Stimulated activated CD4-positive, alpha-beta T cell treated with anti-CD3 and anti-CD28 coated beads, Interleukin-4, amount 100 ng/mL, for 4 hours (primary cell): ENCODE data around the gene GUCD1.

Experiments used
- DNase-seq, 2 experiments: peaks; one replicate each; pipeline ENCODE4 v3.0.0-alpha.2; 2020

The GUCD1 gene

DNA sequence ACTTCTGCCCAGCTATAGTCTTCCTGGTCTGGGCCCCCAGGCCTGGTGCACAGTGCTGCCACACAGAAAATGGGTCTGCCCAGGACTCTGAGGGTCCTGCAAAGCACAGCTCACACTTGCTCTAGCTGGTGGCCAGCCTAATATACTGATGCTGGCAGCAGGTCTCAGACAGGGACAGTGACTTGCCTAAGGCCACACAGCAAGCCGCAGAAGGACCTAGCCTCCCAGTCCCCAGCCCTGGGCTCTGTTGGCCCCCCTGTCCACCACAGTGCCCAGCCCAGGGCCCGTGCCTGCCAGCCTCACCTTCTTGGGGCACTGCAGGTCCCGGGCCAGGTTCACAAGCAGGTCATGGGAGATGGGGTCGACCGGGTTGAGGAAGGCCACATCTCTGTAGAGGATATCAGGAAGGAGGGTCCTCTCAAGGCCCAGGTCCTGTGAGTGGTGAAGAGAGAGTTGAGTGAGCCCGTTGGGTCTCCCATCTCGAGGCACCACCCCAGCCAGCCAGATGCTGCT, 34.6 kb upstream of the GUCD1 start:
- DNase-seq, result no peak

DNA sequence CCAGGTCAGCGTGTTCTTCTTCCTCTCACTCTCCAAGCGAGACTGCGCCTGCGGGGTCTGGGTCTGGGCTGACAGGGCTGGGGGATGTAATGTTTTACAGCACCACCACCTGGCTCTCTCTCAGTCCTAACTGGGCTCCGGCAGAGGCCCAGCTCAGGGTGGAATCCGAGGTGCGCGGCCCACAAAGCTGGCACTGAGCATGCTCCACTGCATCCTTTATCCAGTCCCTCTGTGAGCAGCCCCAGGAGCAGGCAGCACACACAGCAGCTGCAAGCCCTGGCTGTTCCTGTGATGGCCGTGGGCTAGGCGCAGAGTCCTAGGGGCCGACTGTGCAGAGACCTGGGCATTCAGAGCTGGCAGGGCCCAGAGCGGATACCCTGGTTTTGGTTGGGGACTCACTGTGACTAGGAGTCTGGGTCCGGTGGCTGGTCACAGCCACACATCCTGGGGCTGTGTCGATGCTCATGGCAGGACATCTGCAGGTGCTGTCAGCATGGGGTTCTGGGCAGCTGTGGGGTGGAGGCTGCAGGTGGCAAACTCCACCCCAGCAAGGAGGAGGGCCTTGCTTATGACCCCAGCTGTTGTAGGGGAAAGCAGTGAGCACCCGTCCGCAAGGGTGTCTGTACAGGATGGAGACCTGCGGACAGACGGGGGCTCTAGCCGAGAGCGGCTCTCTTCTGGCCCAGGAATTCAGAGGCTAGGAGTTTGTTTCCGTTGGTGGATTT, 34.0 kb upstream of the GUCD1 start:
- DNase-seq, result no peak

DNA sequence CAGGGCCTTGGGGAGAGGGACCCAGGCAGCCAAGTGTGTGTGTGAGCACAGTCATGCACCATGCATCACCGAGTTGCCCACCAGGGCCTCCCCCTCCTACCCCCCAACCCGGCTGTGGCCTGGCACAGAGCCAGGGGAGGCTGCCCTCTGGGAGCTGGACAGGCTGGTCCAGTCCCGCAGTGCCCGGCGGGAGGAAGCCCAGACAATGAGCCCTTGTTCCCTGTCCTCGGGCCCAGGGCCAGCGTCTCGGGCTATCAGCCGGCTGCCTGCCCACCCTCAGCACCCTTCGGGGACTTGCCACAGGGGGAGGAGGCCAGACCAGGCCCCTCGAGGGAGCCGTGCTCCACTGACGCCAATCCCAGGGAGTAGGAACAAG, 33.4 kb upstream of the GUCD1 start:
- no peak for DNase-seq

DNA sequence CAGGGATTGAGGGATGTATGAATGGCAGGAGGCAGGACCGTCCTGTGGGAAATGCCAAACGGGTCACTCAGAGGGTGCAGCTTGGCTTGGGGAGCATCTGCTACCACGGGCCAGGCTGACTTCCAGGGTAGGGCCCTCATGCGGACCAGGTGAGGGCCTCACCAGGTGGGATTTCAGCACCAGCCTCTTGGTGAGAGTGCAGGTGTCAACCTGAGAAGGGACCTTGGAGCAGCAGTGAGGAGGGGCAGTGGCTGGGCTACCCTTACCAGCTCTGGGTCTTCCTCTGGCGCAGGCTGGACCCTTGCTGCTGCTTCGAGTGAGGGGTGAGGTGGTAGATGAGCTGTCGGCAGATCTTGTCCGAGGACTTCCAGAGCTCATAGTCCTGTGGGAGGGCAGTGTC, 33.0 kb upstream of the GUCD1 start:
- DNase-seq, result no peak

DNA sequence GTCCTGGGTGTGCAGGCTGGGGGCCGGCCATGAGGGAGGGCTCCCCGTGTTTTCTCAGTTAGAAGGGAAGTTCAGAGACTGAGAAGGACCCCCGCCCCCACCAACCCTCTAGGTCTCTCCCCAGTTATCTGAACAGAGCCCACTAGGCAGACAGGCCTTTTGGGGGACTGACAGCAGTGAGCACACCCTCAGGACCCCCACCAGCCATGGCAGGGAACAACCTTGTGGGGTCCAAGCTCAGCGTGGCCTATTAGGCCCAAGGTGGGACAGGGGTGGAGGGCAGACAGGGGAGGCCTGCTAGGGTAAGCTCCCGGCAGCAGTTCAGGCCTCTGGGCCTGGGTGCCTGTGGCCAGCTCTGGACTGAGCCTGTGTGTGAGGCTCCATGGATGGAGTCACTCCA, 32.3 kb upstream of the GUCD1 start:
- DNase-seq, result no peak

DNA sequence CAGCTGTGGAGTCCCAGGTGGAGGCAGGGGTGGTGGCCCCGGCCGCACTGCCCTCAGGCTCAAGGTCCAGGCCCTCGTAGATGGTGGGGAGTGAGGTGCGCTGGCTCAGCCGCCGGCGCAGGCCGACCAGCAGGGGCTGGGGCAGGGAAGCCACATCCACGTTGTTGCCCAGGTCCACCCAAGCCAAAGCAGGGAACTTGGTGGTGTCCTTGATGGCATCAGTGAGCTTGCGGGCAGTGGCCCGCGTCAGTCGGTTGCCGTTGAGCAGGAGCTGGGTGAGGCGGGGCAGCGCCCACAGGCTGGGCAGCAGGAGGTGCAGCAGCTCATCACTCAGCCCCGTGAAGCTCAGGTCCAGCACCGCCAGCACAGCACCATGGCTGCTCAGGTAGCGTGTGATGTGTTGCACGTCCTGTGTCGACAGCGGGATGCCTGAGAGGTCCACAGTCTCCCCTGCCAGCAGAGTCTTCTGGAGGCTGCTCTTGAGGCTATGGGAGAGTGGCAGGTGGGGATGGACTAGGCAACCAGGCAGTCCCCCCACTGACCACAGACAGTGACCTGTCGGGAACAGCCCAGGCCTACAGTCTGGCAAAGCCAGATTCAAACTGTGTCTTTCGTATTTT, 31.1 kb upstream of the GUCD1 start:
- DNase-seq, result no peak

DNA sequence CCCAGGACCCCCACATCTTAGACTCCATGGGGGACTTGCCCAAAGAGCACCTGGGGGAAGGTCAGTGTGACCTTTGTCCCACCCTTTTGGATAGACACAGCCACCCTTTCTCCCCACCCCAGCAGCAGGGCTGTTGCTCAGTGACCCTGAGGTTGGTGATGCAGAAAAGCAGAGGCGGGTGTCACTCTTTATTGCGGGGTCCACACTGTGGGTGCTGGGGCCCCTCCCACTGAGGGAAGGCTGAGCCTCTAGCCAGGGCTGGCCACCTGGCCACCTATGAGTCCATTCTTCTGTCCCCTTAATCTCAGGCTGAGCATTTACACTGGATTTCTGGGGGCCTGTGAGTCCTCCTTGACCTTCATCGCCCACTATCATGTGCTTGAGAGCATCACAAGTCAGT, 30.5 kb upstream of the GUCD1 start:
- no peak for DNase-seq

DNA sequence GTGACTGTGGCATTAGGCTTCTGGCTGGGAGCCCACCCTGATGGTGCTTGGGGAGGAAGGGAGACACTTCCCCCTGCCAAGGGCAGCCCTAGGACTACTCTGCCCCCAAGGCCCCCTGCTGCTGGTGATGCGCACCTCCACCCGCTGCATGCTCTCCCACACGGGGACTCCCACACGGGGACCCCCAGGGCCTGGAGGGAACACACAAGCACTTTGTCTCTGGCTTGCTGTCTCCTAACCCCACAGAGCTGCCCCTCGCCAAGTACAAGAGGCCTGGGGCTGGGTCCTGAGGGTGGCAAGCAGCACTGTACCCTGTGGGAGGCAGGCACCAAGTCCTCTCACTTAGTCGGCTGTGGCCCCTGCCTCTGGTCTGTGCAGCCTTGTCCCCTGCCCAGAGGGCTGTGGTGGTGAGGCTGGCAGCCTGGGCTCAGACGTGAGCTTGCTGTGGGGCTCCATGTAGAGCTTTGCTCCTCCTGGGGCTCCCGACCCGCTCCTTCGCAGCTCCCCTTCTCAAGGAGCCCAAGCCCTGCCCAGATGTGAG, 30.0 kb upstream of the GUCD1 start:
- no peak for DNase-seq

DNA sequence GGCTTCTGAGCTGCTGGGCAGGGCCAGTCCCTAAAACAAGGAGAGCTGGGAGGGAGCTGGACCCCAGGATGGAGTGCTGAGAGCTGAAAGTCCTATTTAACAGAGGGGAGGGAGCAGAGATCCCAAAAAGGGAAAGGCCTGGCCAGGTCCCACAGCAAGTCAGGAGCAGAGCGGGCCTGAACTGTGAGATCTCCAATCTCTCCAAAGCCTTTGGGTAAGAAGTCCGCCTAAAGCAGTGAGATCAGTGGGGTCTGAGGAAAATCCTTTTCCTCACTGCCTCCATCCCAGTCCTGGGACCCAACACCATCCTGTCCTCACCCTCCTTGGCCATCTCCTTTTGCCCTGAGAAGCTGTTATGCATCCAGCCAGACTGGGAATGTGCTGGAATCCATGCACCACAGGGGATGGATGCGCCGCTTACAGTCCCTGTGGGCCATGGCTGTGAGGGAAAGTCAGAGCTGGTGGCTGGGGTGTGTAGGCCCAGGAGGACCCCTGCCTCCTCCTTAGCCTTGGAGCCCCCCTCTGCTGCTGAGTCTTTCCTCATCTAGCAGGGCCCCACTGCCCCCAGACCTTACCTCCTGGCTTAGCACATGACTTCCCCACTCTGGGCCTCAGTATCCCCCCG, 29.3 kb upstream of the GUCD1 start:
- no peak for DNase-seq

DNA sequence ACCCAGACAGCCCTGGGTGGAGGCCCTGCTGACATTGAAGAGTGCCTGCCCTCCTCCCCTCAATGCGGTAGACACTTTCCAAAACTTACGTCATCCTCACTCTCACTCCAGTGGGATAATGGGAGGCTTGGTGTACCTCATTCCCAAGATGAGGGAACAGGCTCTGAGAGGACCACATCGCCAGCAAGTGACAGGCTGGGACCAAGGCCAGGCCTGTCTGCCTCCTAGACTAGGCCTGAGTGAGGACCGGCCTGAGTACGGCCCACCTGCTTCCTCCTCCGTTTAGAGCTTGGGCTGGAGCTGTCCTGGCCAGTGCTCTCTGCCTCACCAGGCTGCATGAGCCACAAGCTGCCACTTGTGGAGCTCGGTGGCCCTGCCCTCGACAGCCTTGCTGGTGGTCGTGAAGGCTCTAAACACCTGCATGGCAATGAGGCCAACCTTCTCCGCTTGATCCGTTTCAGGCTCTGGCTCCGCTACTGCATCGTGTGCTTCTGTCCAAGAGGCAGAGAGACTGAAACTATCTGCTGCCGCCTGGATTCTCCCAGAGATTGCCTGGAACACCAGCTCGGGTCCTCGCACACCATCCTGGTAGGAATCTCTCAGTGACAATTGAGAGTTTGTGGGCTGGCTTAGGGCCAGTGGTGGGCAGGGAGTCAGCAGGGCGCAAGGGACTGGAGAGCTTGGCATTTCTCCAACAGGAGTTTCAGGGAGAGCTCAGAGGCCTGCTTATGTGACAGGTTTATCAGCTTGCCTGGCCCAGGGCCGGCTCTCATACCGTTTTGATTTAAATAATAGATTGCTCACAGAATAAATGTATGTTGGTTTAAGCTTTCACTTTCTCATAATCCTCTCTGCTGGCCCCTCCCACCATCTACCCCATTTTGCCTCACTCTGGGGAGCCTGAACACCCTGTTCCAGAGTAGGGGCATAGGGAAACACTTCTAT, 28.6 kb upstream of the GUCD1 start:
- DNase-seq, result no peak

DNA sequence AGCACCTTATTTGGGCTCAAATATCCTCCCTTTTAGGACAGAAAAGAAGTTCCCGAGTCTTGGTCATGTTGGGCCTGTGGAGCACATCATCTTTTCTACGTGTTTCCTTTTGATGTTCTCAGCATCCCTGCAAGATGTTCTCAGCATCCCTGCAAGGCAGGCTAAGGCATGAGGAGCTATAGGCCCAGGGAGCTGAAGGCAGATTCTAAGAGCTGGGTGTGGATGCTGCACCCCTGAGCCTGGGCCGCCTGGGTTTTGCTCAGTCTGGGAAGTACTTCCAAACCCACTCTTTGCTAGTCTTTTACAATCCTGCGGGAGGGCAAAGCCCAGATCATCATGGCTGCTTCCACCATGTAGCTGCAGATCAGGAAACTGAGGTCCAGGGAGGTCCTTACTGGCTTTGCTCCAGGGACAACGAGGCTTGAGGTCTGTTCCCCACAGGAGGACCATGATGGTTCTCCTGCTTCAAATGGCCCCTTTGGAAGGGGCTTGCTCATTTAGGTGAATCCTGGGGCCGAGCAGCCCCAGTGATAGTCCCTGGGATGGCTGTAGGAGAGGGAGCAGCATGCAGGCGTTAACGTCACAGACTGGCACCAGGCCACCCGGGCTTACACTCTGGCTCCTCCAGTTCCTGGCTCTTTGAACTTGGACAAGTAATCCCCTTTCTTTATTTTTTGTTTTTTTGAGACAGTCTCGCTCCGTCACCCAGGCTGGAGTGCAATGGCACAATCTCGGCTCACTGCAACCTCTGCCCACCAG, 27.3 kb upstream of the GUCD1 start:
- DNase-seq, result no peak

DNA sequence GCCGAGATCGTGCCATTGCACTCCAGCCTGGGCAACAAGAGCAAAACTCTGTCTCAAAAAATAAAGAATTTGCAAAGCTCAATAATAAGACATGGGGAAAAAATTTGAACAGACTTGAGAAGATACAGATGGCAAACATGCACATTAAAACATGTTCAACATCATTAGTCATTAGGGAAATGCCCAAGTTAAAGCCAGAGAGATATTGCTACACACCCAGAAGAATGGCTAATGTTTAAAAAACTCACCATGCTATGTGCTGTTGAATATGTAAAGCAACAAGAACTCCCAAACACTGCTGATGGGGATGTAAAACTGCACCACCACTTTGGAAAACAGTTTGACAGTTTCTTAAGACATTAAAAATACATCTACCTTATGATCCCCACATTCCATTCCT, 25.3 kb upstream of the GUCD1 start:
- no peak for DNase-seq

DNA sequence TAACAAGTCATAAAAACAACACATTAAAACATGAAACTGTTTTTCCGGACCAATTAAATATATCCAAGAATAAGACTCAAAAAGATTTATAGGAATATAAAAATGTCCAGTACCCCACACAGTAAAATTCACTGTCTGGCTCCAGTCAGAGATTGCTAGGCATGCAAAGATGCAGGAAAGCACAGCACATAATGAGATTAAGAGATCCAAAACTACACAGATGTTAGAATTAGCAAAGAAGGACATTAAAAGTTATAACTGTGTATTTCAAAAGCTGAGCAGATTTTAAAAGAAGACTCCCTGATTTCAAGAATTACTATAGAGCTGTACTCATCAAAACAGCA, 24.3 kb upstream of the GUCD1 start:
- no peak for DNase-seq

DNA sequence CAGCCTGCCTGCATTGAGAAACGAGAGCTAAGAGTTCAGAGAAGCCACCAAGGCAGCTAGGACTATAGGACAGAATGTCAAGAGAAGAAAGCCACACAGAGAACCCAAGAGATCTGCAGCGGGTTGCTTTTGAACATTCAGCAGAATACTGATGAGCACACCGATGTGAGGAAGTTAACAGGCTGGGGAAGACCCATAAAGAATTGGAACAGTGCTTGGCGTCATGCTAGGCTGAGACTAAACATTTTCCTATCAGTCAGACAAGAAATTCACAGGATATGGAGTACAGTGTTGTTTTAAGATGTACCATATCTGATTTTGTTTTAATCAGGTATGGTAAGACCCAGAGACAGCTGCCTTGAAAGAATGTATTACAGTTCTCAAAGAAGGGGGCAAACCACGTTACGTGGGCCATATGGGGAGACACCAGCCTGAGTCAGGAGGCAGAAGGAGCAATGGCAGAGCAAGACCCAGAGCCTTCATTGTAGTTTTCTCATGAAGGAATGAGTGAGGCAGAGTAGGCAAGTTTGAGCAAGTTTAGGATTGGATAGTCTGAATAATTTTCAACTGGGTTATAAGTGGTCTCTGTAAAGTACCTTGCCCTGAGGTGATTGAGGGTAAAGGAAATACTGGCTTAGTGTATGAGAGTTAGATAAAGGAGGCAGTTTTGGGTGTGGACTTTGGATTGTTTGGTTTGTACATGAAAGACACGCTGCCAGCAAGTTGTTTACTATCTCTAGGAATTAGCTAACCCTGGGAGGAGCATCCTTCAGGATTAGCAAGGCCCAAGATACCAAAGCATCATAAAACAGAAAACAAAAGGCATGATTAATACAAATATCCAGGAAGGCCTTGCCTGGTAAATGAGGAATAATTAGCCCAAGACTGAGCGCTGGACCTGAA, 23.7 kb upstream of the GUCD1 start:
- no peak for DNase-seq

DNA sequence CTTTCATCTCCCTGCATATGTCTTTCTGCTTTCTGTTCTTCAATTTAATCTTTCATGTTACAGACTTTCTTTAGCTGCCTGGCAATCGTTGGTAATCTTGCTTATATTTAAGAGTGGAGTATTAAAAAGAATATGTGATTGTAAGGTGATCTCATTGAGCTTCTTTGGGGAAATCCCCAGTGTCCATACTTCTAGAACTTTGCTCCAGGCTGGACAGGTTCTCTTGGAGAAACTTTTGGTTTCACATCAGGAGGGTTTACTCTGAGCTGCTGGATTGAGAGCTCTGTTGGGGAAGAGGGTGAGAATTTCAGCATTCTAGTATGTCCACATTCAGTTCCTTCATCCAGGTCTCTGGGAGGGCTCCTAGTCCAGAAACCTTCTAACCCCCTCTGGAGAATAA, 21.8 kb upstream of the GUCD1 start:
- no peak for DNase-seq

DNA sequence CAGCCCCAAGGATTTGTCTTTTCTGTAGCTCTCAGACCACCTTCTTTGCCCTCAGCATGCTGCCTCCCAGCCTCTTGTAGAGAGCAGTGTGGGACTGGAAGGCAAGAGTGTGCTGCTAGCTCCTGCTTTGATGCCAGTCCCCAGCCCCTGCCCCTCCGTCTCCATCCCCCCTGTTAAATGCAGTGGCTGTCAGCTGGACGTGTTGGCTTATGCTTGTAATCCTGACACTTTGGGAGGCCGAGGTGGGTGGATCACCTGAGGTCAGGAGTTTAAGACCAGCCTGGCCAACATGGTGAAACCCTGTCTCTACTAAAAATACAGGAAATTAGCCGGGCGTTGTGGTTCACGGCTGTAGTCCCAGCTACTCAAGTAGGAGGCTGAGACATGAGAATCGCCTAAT, 16.3 kb upstream of the GUCD1 start:
- no peak for DNase-seq

DNA sequence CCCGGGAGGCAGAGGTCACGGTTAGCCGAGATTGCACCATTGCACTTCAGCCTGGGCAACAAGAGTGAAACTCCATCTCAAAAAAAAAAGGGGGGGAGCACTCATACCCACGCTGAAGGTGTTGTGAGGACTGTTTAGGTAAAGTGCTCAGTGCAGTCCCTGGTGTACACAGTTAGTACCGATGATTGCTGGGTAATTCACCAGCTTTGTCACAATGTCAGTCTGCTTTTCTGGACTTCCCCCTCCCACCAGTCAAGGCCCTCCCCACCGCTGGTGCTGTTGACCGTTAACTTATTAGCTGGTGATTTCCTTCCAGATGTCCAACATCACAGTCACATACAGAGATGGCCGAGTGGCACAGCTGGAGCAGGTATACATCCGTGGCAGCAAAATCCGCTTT, 12.7 kb upstream of the GUCD1 start:
- no peak for DNase-seq

DNA sequence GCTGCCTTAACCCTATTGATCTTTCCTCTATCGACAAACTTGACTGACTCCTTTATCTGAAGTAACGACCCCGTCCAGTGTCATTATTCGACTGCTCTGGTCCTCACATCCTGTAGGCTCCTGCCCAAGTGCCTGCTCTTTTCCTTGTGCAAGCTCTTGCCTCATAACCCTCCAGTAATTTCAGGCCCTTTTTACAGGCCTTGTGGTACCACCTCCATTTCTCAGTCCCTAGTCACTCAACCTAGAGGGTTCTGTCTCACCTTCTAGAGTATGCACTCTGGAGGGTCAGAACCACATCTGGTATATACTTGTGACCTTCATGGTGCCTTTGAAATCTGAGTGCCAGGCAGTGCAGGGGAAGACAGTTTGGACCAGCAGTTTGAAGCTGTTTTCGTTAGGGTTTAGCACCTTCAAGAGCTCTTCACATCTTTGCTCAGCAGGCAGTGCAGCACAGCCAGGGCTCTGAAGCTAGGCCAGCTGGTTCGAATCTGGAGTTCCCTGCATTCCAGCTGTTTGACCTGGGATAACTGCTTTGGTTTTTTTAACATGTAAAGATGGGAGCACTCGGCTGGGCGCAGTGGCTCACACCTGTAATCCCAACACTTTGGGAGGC, 12.1 kb upstream of the GUCD1 start:
- no peak for DNase-seq

DNA sequence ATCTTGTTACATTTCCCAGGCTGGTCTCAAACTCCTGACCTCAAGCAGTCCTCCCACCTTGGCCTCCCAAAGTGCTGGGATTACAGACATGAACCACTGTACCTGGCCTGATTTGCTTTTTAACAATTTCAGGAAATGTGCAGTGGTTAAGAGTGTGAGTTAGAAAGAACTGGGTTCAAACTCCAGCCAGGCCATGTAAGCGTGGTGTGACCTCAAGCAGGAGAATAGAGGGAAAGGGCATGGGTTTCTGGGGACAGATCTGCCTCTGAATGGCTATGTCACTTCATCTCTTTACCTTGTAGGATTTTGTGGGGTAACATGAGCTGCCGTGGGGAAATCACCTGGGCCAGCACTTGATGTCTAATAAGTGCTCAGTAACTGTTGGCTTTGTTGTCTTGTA, 10.1 kb upstream of the GUCD1 start:
- DNase-seq, result no peak

DNA sequence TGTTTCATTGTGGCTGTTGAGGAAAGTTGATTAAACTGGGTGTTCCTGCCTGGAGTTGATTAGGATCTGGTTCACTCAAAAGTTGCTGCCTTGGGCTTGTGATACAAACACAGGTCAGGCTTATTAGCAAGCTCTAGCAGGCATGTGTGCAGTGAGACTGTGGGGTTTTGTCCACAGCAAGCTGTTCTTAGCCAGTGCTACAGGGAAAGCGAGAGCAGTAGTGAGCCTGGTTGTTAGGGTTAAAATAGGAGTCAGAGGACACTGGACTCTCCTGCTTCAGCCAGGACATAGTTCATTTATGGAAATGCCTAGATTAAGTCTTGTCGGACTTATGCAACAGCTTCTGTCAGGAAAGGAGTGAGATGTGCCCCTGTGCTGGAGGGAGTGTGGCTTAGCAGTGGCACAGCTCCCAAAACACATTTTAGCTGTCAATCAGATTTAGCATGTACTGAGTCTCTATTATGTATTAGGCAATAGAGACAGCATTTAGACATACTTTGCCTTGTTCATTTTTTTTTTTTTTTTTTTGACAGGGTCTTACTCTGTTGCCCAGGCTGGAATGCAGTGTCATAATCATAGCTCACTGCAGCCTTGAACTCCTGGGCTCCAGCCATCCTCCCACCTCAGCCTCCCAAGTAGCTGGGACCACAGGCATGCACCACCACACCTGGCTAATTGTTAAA, 9.6 kb upstream of the GUCD1 start:
- DNase-seq, result no peak
